GM19324 (cell line): Measurements from ENCODE around the gene ALG3.

Experiments used
- ATAC-seq: cut with Tn5 transposase; IDR thresholded peaks from one replicate; pipeline ENCODE4 v1.9.1; 2021; ENCODE audit warnings: mild to moderate bottlenecking, moderate library complexity; ENCODE audit not compliant: unreplicated experiment, low FRiP score

Gene ALG3

GRCh38 chr3:184203526-184203925 is 45.2 kb downstream of the ALG3 start:
- no peak for ATAC-seq

- ATAC-seq: no peak
Observed at GRCh38 chr3:184200825-184201224, 47.9 kb downstream of the ALG3 start.

- ATAC-seq: no peak
Observed at GRCh38 chr3:184198509-184198908, 50.3 kb downstream of the ALG3 start.

- no peak for ATAC-seq
Observed at GRCh38 chr3:184196536-184196935, 52.2 kb downstream of the ALG3 start.

GRCh38 chr3:184193991-184194539 is 54.7 kb downstream of the ALG3 start:
- no peak for ATAC-seq

- ATAC-seq: no peak
Observed at GRCh38 chr3:184192889-184193288, 55.9 kb downstream of the ALG3 start.
